Progenitor cell of endocrine pancreas (in vitro differentiated cells): ENCODE results near the gene PRKRA. TPM values are rescaled to one million over a fixed set of nuclear protein-coding genes. Genes with fewer than 3 reads are reported as not detected.
A peak's percentile ranks its signal among the peaks of the same experiment; 100 is the strongest.

Experiments used
- DNase-seq: peaks from one replicate; pipeline ENCODE4 v3.0.0; 2021; ENCODE audit warnings: low spot score; ENCODE audit not compliant: unreplicated experiment
- H3K27ac Mint-ChIP-seq: 2 replicates; pipeline ENCODE4 v1.8.0; 2021; ENCODE audit warnings: mild to moderate bottlenecking, moderate library complexity, mixed read lengths
- H3K27me3 Mint-ChIP-seq: 2 replicates; pipeline ENCODE4 v1.8.0; 2021; ENCODE audit warnings: mixed read lengths
- H3K36me3 Mint-ChIP-seq: 2 replicates; pipeline ENCODE4 v1.8.0; 2022; ENCODE audit warnings: mixed read lengths; ENCODE audit not compliant: insufficient read depth
- H3K4me1 Mint-ChIP-seq: 2 replicates; pipeline ENCODE4 v1.8.0; 2021; ENCODE audit warnings: low read depth, mixed read lengths
- H3K4me3 Mint-ChIP-seq: 2 replicates; pipeline ENCODE4 v1.8.0; 2021; ENCODE audit warnings: low read depth, mild to moderate bottlenecking, moderate library complexity, mixed read lengths
- H3K9me3 Mint-ChIP-seq: 2 replicates; pipeline ENCODE4 v1.8.0; 2021; ENCODE audit warnings: low read depth, mixed read lengths
- total RNA-seq: library from RNA; stranded (reverse); gene quantifications from 2 replicates; pipeline ENCODE4 v1.2.1, GENCODE V29; 2021
- TF ChIP-seq, protein P1 (sequence below): fragments of 200-600 bp; sonication (generic); IDR thresholded peaks from one replicate; pipeline ENCODE4 v1.5.0; 2021; ENCODE audit warnings: antibody characterized with exemption, mild to moderate bottlenecking; ENCODE audit not compliant: unreplicated experiment

The PRKRA gene
- total RNA-seq, 1 donor from 2014 or later, result 92.1 TPM

DNA sequence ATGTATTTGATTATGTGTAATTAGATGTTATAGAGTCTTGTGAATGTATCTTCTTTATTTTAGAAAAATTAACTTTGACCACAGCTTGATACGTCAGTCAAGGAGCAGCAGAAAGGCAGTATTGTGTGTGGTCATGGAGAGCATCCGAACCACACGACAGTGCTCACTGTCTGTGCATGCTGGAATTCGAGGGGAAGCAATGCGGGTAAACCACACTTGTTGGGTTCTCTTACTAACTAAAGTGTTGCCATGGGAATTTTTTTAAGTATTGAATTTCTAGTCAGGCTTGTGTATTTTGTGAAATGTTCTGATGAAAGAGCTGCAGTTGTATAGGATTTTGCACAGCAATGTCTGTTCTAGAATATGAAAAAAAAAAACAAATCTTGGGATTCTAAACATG, 5.0 kb upstream of the PRKRA start:
- Mint-ChIP-seq H3K27ac (no peak overlapping the region), H3K4me3 (no peak overlapping the region), H3K27me3 (no peaks in the 10 kb centered on the region), H3K4me1 (peaks cover 3% of the 10 kb centered on the region), H3K36me3 (peaks cover 1% of the 10 kb centered on the region), H3K9me3 (no peaks in the 10 kb centered on the region)
- DNase-seq, result no peak
- TF ChIP-seq, protein P1, sequence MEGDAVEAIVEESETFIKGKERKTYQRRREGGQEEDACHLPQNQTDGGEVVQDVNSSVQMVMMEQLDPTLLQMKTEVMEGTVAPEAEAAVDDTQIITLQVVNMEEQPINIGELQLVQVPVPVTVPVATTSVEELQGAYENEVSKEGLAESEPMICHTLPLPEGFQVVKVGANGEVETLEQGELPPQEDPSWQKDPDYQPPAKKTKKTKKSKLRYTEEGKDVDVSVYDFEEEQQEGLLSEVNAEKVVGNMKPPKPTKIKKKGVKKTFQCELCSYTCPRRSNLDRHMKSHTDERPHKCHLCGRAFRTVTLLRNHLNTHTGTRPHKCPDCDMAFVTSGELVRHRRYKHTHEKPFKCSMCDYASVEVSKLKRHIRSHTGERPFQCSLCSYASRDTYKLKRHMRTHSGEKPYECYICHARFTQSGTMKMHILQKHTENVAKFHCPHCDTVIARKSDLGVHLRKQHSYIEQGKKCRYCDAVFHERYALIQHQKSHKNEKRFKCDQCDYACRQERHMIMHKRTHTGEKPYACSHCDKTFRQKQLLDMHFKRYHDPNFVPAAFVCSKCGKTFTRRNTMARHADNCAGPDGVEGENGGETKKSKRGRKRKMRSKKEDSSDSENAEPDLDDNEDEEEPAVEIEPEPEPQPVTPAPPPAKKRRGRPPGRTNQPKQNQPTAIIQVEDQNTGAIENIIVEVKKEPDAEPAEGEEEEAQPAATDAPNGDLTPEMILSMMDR, result no peak

DNA sequence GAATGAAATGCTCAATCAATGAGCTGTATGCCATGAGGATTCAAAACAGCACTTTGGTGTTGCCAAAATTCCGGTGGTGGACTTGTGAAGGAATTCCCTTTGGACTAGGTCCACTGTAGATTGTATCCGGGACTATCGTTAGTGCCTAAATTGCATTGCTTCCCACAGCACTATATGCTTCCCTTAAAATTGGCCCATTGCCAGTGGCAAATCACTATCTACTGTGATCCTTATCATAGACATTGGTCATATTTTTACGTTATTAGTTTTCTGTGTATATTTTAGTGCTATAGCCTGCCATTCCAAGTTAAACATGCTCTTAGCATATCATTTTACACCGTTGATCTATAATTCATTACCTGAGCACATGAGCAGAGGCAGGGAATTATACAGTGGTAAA, 1.9 kb upstream of the PRKRA start:
- no peak for DNase-seq
- no peak overlapping the region for H3K27ac Mint-ChIP-seq
- TF ChIP-seq, protein P1, result no peak
- no peaks in the 10 kb centered on the region for H3K27me3 Mint-ChIP-seq
- peaks cover 9% of the 10 kb centered on the region for H3K36me3 Mint-ChIP-seq
- peaks cover 20% of the 10 kb centered on the region for H3K4me1 Mint-ChIP-seq
- H3K4me3 Mint-ChIP-seq, result no peak overlapping the region
- no peaks in the 10 kb centered on the region for H3K9me3 Mint-ChIP-seq

DNA sequence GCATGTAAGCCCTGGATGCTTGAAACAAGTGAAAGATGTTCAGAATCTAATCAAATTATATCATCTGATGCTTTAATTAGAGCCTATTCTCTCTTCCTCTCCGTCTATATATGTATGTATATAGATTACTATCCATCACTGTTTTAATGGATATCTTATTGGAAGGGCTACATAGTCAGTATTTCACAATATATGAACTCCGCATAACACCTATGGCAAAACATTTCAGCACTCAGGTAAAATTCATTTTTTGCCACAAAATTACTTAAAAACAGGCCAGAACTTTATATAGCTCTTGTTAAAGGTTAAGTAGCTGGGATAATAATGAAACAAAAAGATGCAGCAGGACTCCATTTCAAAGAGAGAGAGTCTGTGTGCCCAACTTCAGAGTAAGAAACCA, 1.4 kb upstream of the PRKRA start:
- H3K4me1 Mint-ChIP-seq, result peaks cover 20% of the 10 kb centered on the region
- H3K4me3 Mint-ChIP-seq, result peak overlapping the region; percentile 88
- TF ChIP-seq, protein P1, result no peak
- no peaks in the 10 kb centered on the region for H3K9me3 Mint-ChIP-seq
- H3K27ac Mint-ChIP-seq, result peak overlapping the region; percentile 100
- no peak for DNase-seq
- H3K27me3 Mint-ChIP-seq, result no peaks in the 10 kb centered on the region
- peaks cover 12% of the 10 kb centered on the region for H3K36me3 Mint-ChIP-seq

DNA sequence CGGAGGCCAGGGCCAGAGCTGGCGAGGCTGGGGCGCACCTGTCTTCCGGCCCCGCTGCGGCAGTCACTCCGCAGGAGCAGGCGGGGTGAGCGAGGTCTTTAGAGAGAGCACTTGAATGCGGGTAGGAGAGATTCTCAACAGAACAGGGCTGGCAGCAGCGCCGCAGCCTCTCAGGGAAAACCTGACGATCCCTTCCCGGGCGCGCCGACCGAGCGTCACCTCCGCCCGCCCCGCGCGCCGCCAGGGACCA, 526 bp downstream of the PRKRA start:
- no peaks in the 10 kb centered on the region for H3K9me3 Mint-ChIP-seq
- no peak for DNase-seq
- peaks cover 19% of the 10 kb centered on the region for H3K36me3 Mint-ChIP-seq
- H3K27ac Mint-ChIP-seq, result peak overlapping the region; percentile 95
- no peaks in the 10 kb centered on the region for H3K27me3 Mint-ChIP-seq
- TF ChIP-seq, protein P1, result no peak
- H3K4me1 Mint-ChIP-seq, result peaks cover 20% of the 10 kb centered on the region
- H3K4me3 Mint-ChIP-seq, result peak overlapping the region; percentile 84

DNA sequence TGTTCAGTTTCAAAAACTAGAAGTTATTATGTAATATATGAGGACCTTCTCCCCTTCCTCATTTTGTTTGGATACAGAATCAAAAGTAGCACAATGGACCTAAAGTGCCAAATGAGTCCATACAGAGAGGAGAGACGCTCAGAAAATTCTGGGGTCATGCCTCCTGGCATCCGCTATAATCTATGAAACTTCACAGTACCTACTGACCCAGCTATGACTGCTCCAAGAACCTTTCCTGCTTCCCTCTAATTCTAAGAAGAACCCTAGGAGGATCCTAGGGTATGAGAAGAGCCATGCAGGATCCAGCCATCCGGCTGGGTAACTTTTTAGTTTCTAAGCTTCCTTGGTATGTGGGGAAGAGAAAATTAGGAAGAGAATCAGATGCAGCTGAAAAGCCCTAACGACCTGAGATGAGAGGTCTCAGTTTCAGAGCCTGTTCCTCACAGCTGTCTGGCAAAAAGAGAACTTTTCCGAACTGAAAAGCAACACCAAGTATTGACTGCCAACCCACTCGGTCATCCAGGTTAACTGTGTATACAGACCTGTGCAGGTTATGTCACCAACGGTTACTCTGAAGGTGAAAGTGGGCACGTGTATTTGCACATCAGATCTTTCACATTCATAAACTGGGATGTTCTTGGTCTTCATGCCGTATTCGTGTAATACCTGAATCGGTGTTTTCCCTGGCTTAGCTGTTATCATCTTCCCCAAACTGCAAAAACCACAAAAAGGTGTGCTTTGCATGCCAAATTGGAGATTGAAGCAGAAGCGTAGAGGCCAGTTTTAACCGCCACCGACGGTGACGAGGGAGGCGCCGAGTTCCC, 1.1 kb downstream of the PRKRA start:
- H3K4me3 Mint-ChIP-seq, result peak overlapping the region; percentile 84

More for the DNA sequence above, 1.1 kb downstream of the PRKRA start:
- Mint-ChIP-seq H3K27ac (peak overlapping the region; percentile 95), H3K4me1 (peaks cover 20% of the 10 kb centered on the region), H3K9me3 (no peaks in the 10 kb centered on the region), H3K27me3 (no peaks in the 10 kb centered on the region), H3K36me3 (peaks cover 20% of the 10 kb centered on the region)
- TF ChIP-seq, protein P1, result no peak
- no peak for DNase-seq
